Stimulated activated CD8-positive, alpha-beta memory T cell treated with anti-CD3 and anti-CD28 coated beads, Interleukin-7, amount 100 ng/mL, for 24 hours (primary cell): Measurements from ENCODE around the gene DCST1.
A peak's percentile ranks its signal among the peaks of the same experiment; 100 is the strongest.

Experiments
- DNase-seq: peaks from one replicate; pipeline ENCODE4 v3.0.0-alpha.2; 2020; ENCODE audit warnings: low read depth

Gene DCST1

GRCh38 chr1:155086856-155087535 is 53.4 kb downstream of the DCST1 start:
- DNase-seq, result no peak

DNA sequence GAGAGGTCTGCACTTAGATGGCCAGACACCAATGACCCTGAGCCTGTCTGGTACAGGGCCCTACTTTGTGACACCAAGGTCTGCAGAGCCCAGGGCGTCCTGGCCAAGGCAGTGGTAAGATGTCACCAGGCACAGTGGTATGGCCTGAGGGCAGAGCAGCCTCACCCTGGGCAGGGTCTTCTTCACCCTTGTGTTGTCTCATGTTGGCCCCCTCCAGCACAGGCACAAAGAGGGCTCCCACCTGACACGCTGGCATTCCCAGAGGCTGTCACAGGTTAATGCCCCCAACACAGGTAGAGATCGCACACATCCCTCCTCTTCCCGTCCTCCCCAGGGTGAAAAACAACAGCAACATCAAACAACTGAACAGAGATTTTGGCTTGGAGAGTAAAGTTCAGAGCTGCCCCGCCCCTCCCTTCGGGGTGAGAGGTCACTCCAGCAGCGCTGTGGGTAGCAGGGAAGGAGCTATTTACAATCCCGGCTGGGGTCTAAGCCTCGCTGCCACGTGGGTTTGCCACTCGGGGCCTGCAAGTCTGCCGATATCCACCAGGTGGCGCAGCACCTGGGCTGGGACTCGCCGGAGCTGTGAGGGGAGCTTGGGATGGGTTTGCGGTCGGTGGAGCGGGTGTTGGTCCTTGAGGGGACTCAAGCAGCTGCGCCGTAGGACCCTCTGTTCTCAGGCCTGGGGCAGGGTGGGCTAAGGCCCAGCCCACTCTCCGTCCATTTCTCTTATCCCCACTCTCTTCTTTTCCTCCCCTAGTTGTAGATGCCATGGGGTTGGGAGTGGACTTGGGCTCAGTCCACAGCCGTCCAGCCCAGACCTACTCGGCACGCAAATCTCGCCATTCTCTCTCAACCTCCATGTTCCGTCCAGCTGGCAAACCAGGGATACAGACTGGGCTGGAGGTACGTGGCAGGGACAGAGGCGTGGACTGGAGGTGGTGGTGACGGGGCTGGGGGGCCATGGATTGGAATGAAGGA is 57.7 kb downstream of the DCST1 start:
- peak; percentile 70 for DNase-seq

- no peak for DNase-seq
Measured at GRCh38 chr1:155092131-155092530, 58.5 kb downstream of the DCST1 start.

DNA sequence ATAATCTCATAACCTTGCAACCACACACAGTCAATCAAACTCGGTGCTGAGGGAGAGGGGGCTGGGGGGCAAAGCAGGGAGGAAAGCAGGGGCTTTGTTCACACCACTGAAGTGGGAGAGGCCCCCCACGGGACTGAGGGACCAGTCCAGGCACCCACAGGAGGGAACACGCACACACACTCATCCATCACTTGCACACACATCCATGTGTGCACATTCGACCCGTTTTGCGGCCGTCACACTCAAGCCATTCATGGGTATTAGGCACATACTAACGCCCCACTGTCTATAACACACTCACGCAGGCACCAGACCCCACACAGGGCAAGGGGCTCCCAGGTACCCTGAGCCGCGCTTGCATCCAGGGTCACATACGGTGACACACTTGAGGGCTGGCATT is 59.0 kb downstream of the DCST1 start:
- DNase-seq, result no peak

DNA sequence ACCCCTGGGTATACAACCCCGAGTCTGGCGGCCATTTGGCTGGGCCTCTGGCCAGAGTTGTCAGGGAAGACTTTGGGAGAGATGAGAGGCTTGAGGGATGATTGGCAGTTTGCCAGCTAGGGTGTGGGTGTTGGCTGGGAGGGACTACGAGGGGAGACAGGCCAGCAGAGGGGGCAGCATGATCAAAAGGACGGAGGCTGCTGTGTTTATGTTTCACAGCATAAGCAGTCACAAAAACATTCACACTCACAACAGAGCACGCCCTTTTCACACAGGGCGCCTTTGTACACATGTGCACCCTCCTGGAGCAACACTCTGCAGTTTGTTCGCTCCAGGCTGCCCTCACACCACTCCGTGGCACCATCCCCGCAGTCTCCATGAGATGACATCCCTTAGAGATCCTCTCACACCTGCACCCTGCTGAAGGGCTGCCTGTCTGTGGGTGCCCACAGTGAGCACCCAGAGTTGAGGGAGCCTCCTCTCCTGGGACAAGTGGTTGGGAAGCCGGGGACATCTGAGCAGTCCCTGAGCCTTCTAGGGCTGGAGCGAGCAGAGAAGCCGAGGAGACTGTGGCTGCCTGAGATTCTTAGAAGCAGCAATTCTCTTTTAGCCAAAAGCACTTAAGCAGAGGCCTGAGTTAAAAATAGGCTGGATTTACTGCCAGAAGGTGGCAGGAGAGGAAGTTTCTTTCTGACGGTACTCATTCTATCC is 60.4 kb downstream of the DCST1 start:
- DNase-seq, result no peak

DNA sequence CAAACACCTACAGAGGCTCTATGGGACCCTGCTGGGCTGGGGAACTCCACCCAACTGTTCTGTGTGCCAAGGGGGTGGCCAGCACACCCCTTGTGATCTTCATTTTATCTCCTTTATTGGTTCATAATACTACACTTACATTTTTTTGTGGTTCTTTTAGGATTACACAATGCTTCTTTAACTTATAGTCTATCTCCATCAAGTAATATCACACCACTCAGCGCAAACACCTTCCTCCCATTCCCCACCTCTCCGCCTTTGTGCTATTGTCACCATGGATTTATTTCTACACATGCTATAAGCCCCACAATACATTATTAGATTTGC is 61.0 kb downstream of the DCST1 start:
- no peak for DNase-seq

DNA sequence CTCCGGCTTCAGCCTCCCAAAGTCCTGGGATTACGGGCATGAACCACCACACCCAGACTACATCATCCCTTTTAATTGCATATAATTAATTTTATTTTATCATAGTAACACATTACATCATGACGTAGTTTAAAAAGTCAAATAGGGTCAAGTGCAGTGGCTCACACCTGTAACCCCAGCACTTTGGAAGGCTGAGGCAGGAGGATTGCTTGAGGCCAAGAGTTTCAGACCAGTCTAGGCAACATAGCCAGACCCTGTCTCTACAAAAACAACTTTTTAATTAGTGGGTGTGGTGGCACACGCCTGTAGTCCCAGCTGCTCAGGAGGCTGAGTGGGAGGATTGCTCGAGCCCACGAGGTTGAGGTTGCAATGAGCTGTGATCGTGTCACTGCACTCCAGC is 65.7 kb downstream of the DCST1 start:
- DNase-seq, result no peak
